ENCODE measurements around the gene SUPT3H.

GRCh38 chr6:44935693-44936300 is 441.9 kb downstream of the SUPT3H start:
- TF ChIP-seq ATF3 (IDR thresholded peaks at IDR 0.05; ENCODE audit: insufficient read depth, low read depth, low read length) (no peak), JUN (IDR thresholded peaks at IDR 0.05; ENCODE audit: low read depth, low read length) (no peak), CTCF (IDR thresholded peaks at IDR 0.05; ENCODE audit: control extremely low read depth in 1 of 3, insufficient read depth in 1 of 3, low read depth in 1 of 3, low read length in 3 of 3) (no peak), PHF8 (conservative IDR thresholded peaks at IDR 0.05; ENCODE audit: low read depth, low read length) (no peak), BRCA1 (IDR thresholded peaks at IDR 0.05; ENCODE audit: low read depth, low read length) (no peak), EZH2 (IDR thresholded peaks at IDR 0.05; ENCODE audit: low read depth, low read length, severe bottlenecking) (no peak), RAD21 (IDR thresholded peaks at IDR 0.05 in 1 of 2, conservative IDR thresholded peaks at IDR 0.05 in 1 of 2; ENCODE audit: low read depth in 2 of 2, low read length in 2 of 2) (no peak), E2F6 (IDR thresholded peaks at IDR 0.05) (no peak), YY1 (IDR thresholded peaks at IDR 0.05; ENCODE audit: low read depth, low read length) (no peak), CREB1 (IDR thresholded peaks at IDR 0.05) (no peak), MAX (IDR thresholded peaks at IDR 0.05) (no peak), CHD2 (IDR thresholded peaks at IDR 0.05; ENCODE audit: low read length) (no peak), POLR2A (IDR thresholded peaks at IDR 0.05; ENCODE audit: control extremely low read depth in 1 of 2, low read depth in 2 of 2, low read length in 2 of 2) (no peak), RBBP5 (IDR thresholded peaks at IDR 0.05; ENCODE audit: borderline replicate concordance, low read depth, low read length) (no peak)
